Gastroesophageal sphincter (tissue), 4 donors: ENCODE data around the gene KCNK2. TPM values are rescaled to one million over a fixed set of nuclear protein-coding genes. Genes with fewer than 3 reads are reported as not detected.

Experiments
- ATAC-seq: fragments of 150-250 bp; one replicate; pipeline ENCODE4 v1.9.1; 2016; ENCODE audit warnings: mild to moderate bottlenecking, moderate library complexity
- H3K27ac ChIP-seq, 4 donors: fragments of 200-600 bp; sonication (generic) in 3 of 4; 1 replicate in 3 of 4; 2 replicates in 1 of 4; pipeline ENCODE4 v1.5.1; 2016 to 2019
- H3K27me3 ChIP-seq: fragments of 200-600 bp; sonication (generic); one replicate; pipeline ENCODE4 v1.5.1; 2019
- H3K36me3 ChIP-seq, 2 donors: fragments of 200-600 bp; sonication (generic); one replicate each; pipeline ENCODE4 v1.5.1; 2019; ENCODE audit warnings: control low read depth in 1 of 2
- H3K4me1 ChIP-seq, 3 donors: fragments of 200-600 bp; sonication (generic); 1 replicate in 2 of 3; 2 replicates in 1 of 3; pipeline ENCODE4 v1.5.1; 2016 to 2019; ENCODE audit warnings: control low read depth in 2 of 3
- H3K4me3 ChIP-seq, 2 donors: fragments of 200-600 bp; sonication (generic); one replicate each; pipeline ENCODE4 v1.5.1; 2019; ENCODE audit warnings: mild to moderate bottlenecking in 1 of 2, moderate library complexity in 1 of 2
- H3K9me3 ChIP-seq, 3 donors: fragments of 200-600 bp; sonication (generic); one replicate each; pipeline ENCODE4 v1.5.1; 2017 to 2019; ENCODE audit warnings: control low read depth in 2 of 3
- EP300 ChIP-seq: sonication (generic); formaldehyde crosslinking; IDR thresholded peaks from one replicate; pipeline ENCODE4 v1.6.1; 2017; ENCODE audit warnings: antibody characterized with exemption, mild to moderate bottlenecking
- POLR2A ChIP-seq, 2 donors: fragments of 450-650 bp; IDR thresholded peaks; one replicate each; pipeline ENCODE4 v1.6.1; 2017; ENCODE audit warnings: antibody characterized with exemption in 2 of 2, mild to moderate bottlenecking in 2 of 2, moderate library complexity in 1 of 2
- POLR2AphosphoS5 ChIP-seq: sonication (generic); formaldehyde crosslinking; IDR thresholded peaks from one replicate; pipeline ENCODE4 v1.6.1; 2017; ENCODE audit warnings: antibody characterized with exemption
- WGBS, 2 donors: methylation state at CpG; one replicate each; pipeline ENCODE4 v1.1.5; 2018; ENCODE audit warnings: low coverage in 1 of 2; 5-methylcytosine and 5-hydroxymethylcytosine counted together
- total RNA-seq, 4 donors: library from RNA; depleted of rRNA; stranded (reverse); fragments of >200 nt; gene quantifications; one replicate each; pipeline ENCODE4 v1.1.0, GENCODE V29; 2016
- TF ChIP-seq, protein P1 (sequence below), 4 experiments: fragments of 200-600 bp in 2 of 4; fragments of 450-650 bp in 2 of 4; sonication (generic) in 1 of 4; IDR thresholded peaks; one replicate each; pipeline ENCODE4 v1.5.1; 2017 to 2019; ENCODE audit warnings: antibody characterized with exemption in 4 of 4, mild to moderate bottlenecking in 2 of 4, moderate library complexity in 2 of 4

The KCNK2 gene
- total RNA-seq, 4 donors from 2014 or later = 1.1 to 3.7 (median 1.6) TPM

DNA sequence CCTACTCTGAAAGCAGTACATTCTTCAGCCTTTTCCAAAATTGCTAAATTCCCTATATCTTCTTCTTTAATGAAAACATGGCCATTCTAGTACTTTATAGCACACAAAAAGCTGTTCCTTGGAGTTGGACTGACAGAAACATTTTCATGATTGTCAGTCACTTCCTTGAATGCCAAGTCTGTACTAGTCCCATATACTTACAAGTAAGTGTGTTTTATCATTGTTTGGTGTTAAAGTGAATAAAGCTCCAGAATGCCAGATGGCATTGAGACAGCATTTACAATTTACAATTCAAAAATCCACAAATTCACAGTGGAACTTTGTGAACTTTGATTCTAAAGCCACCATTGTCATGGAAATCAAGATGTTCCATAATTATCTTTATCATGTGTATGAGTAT is 36.5 kb downstream of the KCNK2 start:
- Histone ChIP-seq H3K27ac (peak overlapping the region in 2 of 4 donors; percentile 7 to 22), H3K4me3 (no peak overlapping the region), H3K9me3 (no peaks in the 10 kb centered on the region), H3K27me3 (no peaks in the 10 kb centered on the region), H3K4me1 (no peaks in the 10 kb centered on the region), H3K36me3 (no peaks in the 10 kb centered on the region)
- ATAC-seq = no peak
- TF ChIP-seq, protein P1, sequence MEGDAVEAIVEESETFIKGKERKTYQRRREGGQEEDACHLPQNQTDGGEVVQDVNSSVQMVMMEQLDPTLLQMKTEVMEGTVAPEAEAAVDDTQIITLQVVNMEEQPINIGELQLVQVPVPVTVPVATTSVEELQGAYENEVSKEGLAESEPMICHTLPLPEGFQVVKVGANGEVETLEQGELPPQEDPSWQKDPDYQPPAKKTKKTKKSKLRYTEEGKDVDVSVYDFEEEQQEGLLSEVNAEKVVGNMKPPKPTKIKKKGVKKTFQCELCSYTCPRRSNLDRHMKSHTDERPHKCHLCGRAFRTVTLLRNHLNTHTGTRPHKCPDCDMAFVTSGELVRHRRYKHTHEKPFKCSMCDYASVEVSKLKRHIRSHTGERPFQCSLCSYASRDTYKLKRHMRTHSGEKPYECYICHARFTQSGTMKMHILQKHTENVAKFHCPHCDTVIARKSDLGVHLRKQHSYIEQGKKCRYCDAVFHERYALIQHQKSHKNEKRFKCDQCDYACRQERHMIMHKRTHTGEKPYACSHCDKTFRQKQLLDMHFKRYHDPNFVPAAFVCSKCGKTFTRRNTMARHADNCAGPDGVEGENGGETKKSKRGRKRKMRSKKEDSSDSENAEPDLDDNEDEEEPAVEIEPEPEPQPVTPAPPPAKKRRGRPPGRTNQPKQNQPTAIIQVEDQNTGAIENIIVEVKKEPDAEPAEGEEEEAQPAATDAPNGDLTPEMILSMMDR (IDR thresholded peaks at IDR 0.05) = no peak

DNA sequence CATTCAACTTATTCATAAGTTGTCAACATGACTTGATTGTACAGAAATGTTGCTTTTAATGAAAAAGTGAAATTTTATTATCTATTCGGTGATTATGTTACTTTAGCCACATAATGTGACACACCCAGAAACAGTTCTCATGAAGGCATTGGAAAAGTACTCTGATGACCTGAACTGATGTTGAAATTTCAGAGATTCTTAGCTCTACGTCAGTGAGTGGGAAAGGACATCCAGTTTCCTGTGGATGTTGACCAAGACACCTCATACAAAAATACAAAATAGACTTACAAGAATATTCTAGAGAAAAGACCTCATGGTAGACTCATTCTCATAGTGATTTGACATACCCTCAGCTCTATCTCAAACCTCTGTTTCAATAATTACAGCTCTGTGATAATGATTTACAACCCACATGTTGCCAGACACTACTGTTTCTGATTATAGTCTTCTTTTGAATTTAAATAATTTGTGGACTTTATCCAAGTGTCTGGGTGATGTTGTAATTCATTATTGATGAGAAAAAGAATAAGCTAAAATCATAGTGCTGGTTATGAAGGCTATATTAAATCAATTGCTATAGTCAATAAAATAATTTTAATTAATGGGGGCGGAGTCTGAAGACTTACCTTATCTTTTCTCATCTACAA is 37.3 kb downstream of the KCNK2 start:
- Histone ChIP-seq H3K27me3 (no peaks in the 10 kb centered on the region), H3K9me3 (no peaks in the 10 kb centered on the region), H3K36me3 (no peaks in the 10 kb centered on the region), H3K4me3 (no peak overlapping the region), H3K27ac (peak overlapping the region in 1 of 4 donors; percentile 7), H3K4me1 (no peaks in the 10 kb centered on the region)
- peak; percentile 88 for ATAC-seq
- 40 to 56% methylated on average over 3 of the region's 3 CpGs for WGBS, 2 donors
- no peak for TF ChIP-seq EP300
- no peak for TF ChIP-seq POLR2AphosphoS5
- TF ChIP-seq, protein P1 (IDR thresholded peaks at IDR 0.05) = no peak
- no peak for TF ChIP-seq POLR2A (IDR thresholded peaks at IDR 0.05)

- H3K4me3 ChIP-seq = no peak overlapping the region
Observed at GRCh38 chr1:215128504-215128903, 46.0 kb downstream of the KCNK2 start.

GRCh38 chr1:215131291-215131690 is 48.8 kb downstream of the KCNK2 start:
- H3K27me3 ChIP-seq = no peaks in the 10 kb centered on the region
- no peak overlapping the region for H3K4me3 ChIP-seq
- no peak overlapping the region for H3K27ac ChIP-seq
- H3K4me1 ChIP-seq = no peaks in the 10 kb centered on the region
- no peaks in the 10 kb centered on the region for H3K9me3 ChIP-seq
- no peak for ATAC-seq
- H3K36me3 ChIP-seq = no peaks in the 10 kb centered on the region
- no peak for TF ChIP-seq POLR2AphosphoS5

More at GRCh38 chr1:215128504-215128903, 46.0 kb downstream of the KCNK2 start:
- no peaks in the 10 kb centered on the region for H3K27me3 ChIP-seq
- no peaks in the 10 kb centered on the region for H3K36me3 ChIP-seq
- H3K4me1 ChIP-seq = no peaks in the 10 kb centered on the region
- no peak for ATAC-seq
- TF ChIP-seq, protein P1 (IDR thresholded peaks at IDR 0.05) = no peak
- no peak for TF ChIP-seq POLR2A (IDR thresholded peaks at IDR 0.05)
- TF ChIP-seq EP300 = no peak
- TF ChIP-seq POLR2AphosphoS5 = no peak
- no peak overlapping the region for H3K27ac ChIP-seq
- no peaks in the 10 kb centered on the region for H3K9me3 ChIP-seq

DNA sequence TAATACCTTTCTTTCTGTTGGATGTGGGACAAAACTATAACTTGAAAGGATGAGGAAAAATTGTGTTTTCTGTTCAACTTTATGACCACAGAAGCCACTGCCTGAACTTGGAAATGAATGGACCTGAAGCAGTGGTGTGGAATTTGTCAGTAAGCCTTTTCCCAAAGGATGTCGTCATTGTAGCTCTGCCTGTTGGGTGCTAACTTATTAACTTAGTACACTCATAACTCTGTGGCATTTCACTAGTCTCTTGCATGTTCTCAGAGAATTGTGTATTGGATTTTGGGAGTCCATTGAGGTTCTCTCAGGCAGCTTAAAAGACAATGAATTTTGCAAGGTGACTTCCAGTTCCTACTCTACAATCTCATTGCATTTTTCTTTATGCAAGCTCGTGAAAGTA is 49.6 kb downstream of the KCNK2 start:
- Histone ChIP-seq H3K27me3 (no peaks in the 10 kb centered on the region), H3K4me3 (no peak overlapping the region), H3K36me3 (no peaks in the 10 kb centered on the region), H3K4me1 (no peaks in the 10 kb centered on the region), H3K9me3 (no peaks in the 10 kb centered on the region), H3K27ac (no peak overlapping the region)
- WGBS, 2 donors = 72 to 82% methylated on average over 1 to 2 of the region's 2 CpGs
- no peak for ATAC-seq
- no peak for TF ChIP-seq POLR2A (IDR thresholded peaks at IDR 0.05)
- TF ChIP-seq, protein P1 (IDR thresholded peaks at IDR 0.05) = no peak
- TF ChIP-seq EP300 = no peak
- no peak for TF ChIP-seq POLR2AphosphoS5

DNA sequence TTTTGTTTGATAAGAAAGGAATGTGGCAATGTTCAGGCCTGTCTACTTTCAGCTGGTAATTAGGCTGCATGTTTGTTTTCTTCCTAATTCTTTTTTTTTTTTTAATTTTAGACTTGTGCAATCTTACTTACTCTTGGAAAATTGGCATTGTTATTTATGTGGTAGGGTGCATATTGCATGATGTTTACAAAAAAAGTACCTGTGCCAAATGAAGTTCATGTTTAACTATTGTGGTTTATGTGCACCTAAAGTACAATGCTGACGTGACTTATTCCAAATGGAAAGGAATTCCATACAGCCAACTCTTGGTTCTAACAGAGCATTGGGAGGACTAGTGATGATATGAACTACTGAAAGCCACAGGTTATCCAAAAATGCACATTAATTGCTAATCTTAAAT is 51.0 kb downstream of the KCNK2 start:
- no peak for TF ChIP-seq POLR2AphosphoS5
- TF ChIP-seq, protein P1 (IDR thresholded peaks at IDR 0.05) = no peak
- TF ChIP-seq POLR2A (IDR thresholded peaks at IDR 0.05) = no peak
- TF ChIP-seq EP300 = no peak
- no peaks in the 10 kb centered on the region for H3K9me3 ChIP-seq
- no peaks in the 10 kb centered on the region for H3K36me3 ChIP-seq
- H3K4me1 ChIP-seq = no peaks in the 10 kb centered on the region
- WGBS, 2 donors = 56 to 83% methylated on average over 1 of the region's 1 CpG
- no peak overlapping the region for H3K4me3 ChIP-seq
- no peak overlapping the region for H3K27ac ChIP-seq
- no peak for ATAC-seq
- no peaks in the 10 kb centered on the region for H3K27me3 ChIP-seq
